ENCODE data around the gene CYP2B6.

The CYP2B6 gene

GRCh38 chr19:41016488-41017071, 25.5 kb downstream of the CYP2B6 start:
- DNase-seq, result no peak
- Mint-ChIP-seq H3K4me3 (no peak overlapping the region), H3K4me1 (peaks cover 7% of the 10 kb centered on the region), H3K9me3 (peaks cover 6% of the 10 kb centered on the region), H3K27ac (no peak overlapping the region), H3K36me3 (ENCODE audit: low read depth) (no peaks in the 10 kb centered on the region), H3K27me3 (ENCODE audit: low read depth, poor library complexity) (peaks cover 32% of the 10 kb centered on the region)
- TF ChIP-seq CTCF (IDR thresholded peaks at IDR 0.05), result no peak

GRCh38 chr19:41018736-41019290, 27.7 kb downstream of the CYP2B6 start:
- Mint-ChIP-seq H3K4me1 (peaks cover under 1% of the 10 kb centered on the region), H3K4me3 (no peak overlapping the region), H3K9me3 (no peaks in the 10 kb centered on the region), H3K27ac (no peak overlapping the region), H3K27me3 (ENCODE audit: low read depth, poor library complexity) (peaks cover 38% of the 10 kb centered on the region), H3K36me3 (ENCODE audit: low read depth) (no peaks in the 10 kb centered on the region)
- no peak for DNase-seq
- TF ChIP-seq CTCF (IDR thresholded peaks at IDR 0.05), result no peak

DNA sequence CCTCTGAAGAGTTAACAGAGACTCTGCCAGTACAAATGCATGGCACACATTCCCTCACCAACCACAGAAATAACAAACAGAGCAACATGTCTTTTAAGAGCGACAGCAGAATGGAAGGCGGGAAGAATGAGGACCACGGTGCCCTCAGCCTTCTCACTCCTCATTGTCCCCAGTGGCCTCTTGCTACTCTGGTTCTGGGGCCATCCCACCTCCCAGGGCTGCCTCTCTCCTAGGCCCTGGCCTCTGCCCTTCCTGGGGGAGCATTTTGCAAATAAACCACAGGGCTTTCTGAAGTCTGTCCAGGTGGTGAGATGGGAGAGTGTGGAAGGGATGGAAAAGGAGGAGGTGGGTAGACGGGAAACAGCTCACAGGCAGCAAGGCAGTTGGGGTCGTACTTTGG, 28.3 kb downstream of the CYP2B6 start:
- TF ChIP-seq CTCF (IDR thresholded peaks at IDR 0.05), result no peak
- Mint-ChIP-seq H3K27me3 (ENCODE audit: low read depth, poor library complexity) (peaks cover 40% of the 10 kb centered on the region), H3K9me3 (no peaks in the 10 kb centered on the region), H3K4me1 (no peaks in the 10 kb centered on the region), H3K27ac (no peak overlapping the region), H3K36me3 (ENCODE audit: low read depth) (no peaks in the 10 kb centered on the region), H3K4me3 (no peak overlapping the region)
- no peak for DNase-seq

DNA sequence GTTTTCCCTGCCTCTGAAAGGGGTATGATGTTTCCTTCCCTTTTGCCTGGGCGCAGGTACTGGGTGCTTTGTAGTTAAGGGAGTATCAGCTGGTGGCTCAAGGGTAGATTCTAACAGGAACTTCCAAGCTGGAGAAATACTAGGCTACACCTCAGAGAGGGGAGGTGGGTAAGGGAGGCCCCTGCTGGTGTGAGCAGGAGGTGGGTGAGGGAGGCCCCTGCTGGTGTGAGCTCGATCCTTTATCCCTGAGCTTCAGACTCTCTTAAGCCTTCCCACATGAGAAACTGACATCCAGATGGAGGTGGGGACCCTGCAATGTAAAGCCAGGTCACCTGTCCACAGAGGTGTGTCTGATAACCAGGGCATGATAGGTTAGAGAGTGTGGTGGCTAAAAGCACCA, 32.1 kb downstream of the CYP2B6 start:
- no peak overlapping the region for H3K27ac Mint-ChIP-seq
- no peak for TF ChIP-seq CTCF (IDR thresholded peaks at IDR 0.05)
- DNase-seq, result no peak
- no peaks in the 10 kb centered on the region for H3K36me3 Mint-ChIP-seq (ENCODE audit: low read depth)
- no peak overlapping the region for H3K4me3 Mint-ChIP-seq
- no peaks in the 10 kb centered on the region for H3K4me1 Mint-ChIP-seq
- H3K9me3 Mint-ChIP-seq, result no peaks in the 10 kb centered on the region
- H3K27me3 Mint-ChIP-seq (ENCODE audit: low read depth, poor library complexity), result peaks cover 63% of the 10 kb centered on the region

DNA sequence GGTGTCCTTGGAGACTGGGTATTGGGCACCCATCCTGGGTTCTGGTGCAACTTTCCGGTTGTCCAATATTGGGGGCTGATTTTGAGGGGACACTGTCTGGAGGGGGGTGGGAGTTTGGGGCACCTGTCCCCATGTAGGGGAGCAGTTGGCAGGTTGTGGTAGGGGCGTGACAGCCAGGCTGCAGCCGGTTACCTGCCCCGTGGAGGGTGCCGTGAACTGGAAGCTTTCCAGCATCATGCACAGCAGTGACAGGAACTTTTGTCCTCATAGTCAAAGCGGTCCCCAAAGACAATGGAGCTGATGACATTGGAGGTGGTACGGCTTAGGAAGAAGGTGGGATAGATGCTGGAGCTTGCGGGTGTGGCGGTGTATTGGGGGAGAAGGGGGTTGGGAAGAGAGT, 34.3 kb downstream of the CYP2B6 start:
- Mint-ChIP-seq H3K36me3 (ENCODE audit: low read depth) (no peaks in the 10 kb centered on the region), H3K4me3 (no peak overlapping the region), H3K27ac (no peak overlapping the region), H3K9me3 (no peaks in the 10 kb centered on the region), H3K4me1 (peaks cover 7% of the 10 kb centered on the region), H3K27me3 (ENCODE audit: low read depth, poor library complexity) (peaks cover 62% of the 10 kb centered on the region)
- DNase-seq, result no peak
- TF ChIP-seq CTCF (IDR thresholded peaks at IDR 0.05), result no peak

- peak; percentile 6 for DNase-seq
- Mint-ChIP-seq H3K27ac (no peak overlapping the region), H3K9me3 (no peaks in the 10 kb centered on the region), H3K4me3 (no peak overlapping the region), H3K36me3 (ENCODE audit: low read depth) (no peaks in the 10 kb centered on the region), H3K4me1 (peaks cover 7% of the 10 kb centered on the region), H3K27me3 (ENCODE audit: low read depth, poor library complexity) (peaks cover 62% of the 10 kb centered on the region)
- TF ChIP-seq CTCF (IDR thresholded peaks at IDR 0.05), result no peak
Measured at GRCh38 chr19:41025871-41026270, 34.8 kb downstream of the CYP2B6 start.

All from nephron progenitor cell (in vitro differentiated cells).